GM21528 (cell line): ENCODE measurements around the gene ANKRD63.

ENCODE experiments used
- ATAC-seq: cut with Tn5 transposase; IDR thresholded peaks from one replicate; pipeline ENCODE4 v1.9.1; 2021; ENCODE audit warnings: mild to moderate bottlenecking, moderate library complexity; ENCODE audit not compliant: unreplicated experiment, low FRiP score

The ANKRD63 gene

DNA sequence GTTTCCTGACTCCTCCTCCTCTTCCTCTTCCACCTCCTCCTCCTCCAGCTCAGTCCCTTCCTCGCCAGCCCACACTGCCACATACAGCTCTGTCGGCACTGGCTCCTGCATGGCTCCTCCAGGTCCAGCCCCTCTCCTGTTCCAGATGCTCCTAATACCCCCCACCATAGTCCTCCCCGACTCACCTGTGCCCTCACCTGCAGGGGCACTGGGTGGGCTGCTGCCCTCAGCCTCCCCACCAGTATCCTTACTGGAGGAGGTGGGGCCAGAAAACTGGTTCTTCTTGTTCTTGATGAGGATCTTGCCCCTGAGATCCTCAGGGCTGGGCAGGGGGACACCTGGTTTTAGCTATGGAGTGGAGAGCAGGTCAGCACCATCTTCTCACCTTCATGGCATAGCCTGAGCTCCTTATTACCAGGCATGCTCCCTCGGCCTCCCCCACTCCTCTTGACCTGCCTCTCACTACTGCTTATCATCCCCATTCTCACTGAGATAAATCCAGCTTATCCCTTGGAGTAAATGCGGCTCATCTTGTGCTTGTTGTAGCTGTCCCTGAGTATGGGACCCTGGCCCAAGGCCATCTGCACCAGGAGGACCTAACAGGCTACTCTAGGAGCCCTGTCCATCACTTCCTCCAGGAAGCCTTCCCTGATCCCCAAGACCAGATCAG, 13.8 kb upstream of the ANKRD63 start:
- ATAC-seq: no peak

- ATAC-seq: no peak
Observed at GRCh38 chr15:40295877-40296560, 13.2 kb upstream of the ANKRD63 start.

DNA sequence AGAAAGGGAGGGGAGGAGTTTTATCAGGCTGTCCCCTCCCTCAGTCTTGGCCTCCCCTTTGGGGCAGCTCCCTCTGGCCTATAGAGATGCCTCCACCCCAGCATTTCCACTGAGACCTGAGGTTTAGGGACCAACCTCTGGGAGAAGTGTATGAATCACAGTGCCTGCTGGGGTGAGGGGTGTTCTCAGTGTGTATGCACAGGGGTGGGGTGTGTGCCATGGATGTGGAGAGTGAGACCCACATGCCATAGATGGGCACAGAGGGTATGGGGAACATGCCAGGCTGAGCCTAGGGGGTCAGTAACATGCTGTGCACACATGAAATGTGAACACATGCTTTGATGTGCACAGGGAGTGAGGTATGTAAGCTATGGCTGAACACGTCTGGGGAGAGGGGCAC, 12.4 kb upstream of the ANKRD63 start:
- no peak for ATAC-seq

- no peak for ATAC-seq
Observed at GRCh38 chr15:40293905-40294895, 11.3 kb upstream of the ANKRD63 start.

- no peak for ATAC-seq
Observed at GRCh38 chr15:40293006-40293405, 10.1 kb upstream of the ANKRD63 start.

DNA sequence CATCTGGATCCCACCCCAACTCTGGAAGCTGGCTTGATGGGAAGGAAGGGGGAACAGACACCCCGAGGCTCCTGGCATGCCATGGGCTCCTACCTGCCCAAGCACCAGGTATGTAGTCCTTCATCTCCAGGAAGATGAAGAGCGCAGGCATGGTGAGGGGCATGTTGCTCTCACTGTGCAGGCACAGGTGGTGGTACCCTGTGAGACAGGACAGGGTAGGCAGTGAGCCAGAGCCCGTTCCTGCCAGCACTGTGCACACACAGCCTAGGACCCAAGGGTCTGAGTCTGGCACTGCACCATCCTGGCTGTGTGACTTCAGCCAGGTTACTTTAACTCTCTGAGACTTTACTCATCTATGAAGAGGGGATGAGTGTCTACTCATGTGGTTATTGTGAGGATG, 9.4 kb upstream of the ANKRD63 start:
- no peak for ATAC-seq

- ATAC-seq: no peak
Observed at GRCh38 chr15:40290918-40291574, 8.2 kb upstream of the ANKRD63 start.

GRCh38 chr15:40290545-40290917, 7.7 kb upstream of the ANKRD63 start:
- ATAC-seq: no peak

DNA sequence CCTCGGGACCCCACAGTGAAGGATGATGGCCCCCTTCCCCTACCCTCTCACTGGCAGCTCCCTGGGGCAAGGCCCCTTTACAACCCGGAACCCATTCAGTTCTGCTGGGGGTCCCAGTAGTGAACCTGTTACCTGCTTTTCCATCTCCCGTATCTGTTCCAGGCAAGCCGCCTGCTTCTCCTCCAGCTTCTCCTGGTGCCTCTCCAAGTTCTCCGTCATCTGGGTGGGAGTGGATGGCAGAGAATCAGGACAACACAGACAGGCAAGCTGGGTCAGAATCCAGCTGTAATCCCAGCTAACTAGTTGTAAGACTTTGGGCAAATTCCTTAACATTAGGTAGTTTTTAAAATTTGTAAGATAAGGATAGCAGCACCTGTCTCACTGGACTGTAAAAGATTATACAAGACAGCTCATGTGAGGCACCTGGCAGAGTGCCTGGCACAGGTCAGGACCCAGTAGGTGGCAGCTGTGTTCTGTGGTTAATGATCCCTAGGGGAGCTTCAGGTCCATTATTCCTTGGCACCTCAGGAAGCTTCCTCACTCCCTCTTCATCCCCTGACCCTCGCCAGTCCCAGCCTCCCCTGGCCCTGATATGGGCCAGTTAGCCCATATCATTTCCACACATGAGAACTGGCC, 6.4 kb upstream of the ANKRD63 start:
- no peak for ATAC-seq

DNA sequence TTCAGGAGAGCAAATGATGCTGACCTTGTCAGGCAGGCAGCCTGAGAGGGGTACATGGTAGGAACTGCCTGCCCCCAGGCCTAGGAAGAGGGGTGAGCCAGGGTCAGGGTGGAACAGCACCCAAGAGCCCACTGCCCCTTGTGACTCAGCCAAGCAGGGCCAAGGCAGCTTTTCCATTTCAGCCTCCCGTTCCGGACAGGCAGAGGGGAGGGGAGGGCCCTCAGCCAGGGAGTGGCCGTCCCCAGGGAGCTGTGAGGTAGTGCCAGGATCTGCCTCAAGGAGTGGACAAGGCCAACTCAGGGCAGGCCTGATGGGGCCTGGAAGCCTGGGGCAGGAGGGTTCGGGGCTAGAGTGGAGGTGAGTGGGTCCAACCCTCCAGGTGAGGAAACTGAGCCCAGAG, 5.1 kb upstream of the ANKRD63 start:
- no peak for ATAC-seq

GRCh38 chr15:40287505-40287904, 4.6 kb upstream of the ANKRD63 start:
- no peak for ATAC-seq

- no peak for ATAC-seq
Observed at GRCh38 chr15:40286794-40287193, 3.9 kb upstream of the ANKRD63 start.

DNA sequence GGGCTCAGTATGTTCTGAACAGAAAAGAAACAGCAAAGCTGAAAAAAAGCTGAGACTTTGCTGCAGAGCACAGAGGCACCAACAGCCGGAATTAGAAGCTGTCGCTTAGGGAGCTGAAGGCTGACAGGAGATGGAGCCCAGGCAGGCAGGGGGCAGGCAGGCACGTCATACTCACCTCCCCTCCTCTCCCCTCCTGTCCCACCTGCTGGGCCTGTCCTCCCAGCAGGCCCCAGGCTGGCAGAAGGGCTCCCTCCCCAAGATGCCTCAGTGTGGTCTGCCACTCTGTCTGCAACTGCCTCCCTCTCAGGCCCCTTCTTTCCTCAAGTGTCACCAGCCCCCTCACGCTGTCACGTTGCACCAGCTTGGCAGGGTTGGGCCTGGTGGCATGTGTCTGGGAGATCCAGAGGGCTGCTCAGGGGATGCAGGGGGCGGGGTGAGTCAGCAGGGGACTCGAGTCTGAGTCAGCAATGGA, 3.2 kb upstream of the ANKRD63 start:
- no peak for ATAC-seq

DNA sequence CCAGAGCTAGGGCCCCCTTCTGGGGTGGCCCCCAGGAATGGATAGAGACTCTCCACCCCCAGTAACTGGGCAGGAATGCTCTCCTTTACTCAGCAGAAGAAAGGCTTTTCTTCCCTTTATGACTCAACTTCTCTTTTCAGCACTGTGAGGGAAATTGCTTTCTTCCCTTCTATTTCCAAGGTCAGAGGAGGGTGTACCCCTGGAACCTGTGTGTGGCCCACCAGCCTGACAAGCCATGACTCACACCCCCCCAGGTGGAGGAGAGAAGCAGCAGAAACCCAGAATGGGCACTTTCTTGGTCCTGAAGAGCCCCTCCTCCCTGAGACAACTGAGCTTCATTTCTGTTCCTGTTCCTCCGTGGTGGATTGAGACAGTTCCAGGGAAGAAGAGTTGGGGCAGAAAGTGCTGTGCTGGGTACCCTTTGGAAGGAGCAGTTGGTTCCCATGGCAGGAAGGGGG, 2.7 kb upstream of the ANKRD63 start:
- no peak for ATAC-seq

- no peak for ATAC-seq
Observed at GRCh38 chr15:40285151-40285550, 2.3 kb upstream of the ANKRD63 start.

- ATAC-seq: no peak
Observed at GRCh38 chr15:40283615-40284300, 894 bp upstream of the ANKRD63 start.

GRCh38 chr15:40282147-40282868, 556 bp downstream of the ANKRD63 start:
- no peak for ATAC-seq

- ATAC-seq: no peak
Observed at GRCh38 chr15:40281801-40282146, 1.1 kb downstream of the ANKRD63 start.
